Measurements from ENCODE around the gene WIPI1. TPM values are rescaled to one million over a fixed set of nuclear protein-coding genes. Genes with fewer than 3 reads are reported as not detected.

The WIPI1 gene
- total and polyA plus RNA-seq, 2 of the 13 experiments (the other 11 are each of a cell fraction or from before 2014, with no cell fraction given) = 29.4 to 141 TPM

GRCh38 chr17:68398691-68399637, 58.3 kb downstream of the WIPI1 start (continued):
- TF ChIP-seq TIGD3 (CRISPR knock-in tag; IDR thresholded peaks at IDR 0.05; ENCODE audit: borderline replicate concordance) (no peak), ZBTB26 (CRISPR knock-in tag; IDR thresholded peaks at IDR 0.05; ENCODE audit: borderline replicate concordance) (peak; percentile 68; the same call in 1 of the 2 replicates), CCDC6 (CRISPR knock-in tag; IDR thresholded peaks at IDR 0.05) (peak; percentile 83; the same call in 1 of the 2 replicates), MXI1 (IDR thresholded peaks at IDR 0.05; ENCODE audit: borderline replicate concordance, low read depth, low read length) (peak; percentile 6; the same call in 1 of the 3 replicates), KDM2A (CRISPR knock-in tag; IDR thresholded peaks at IDR 0.05; ENCODE audit: borderline replicate concordance, low read depth) (peak; percentile 63; the same call in 1 of the 2 replicates), ZNF446 (CRISPR knock-in tag; IDR thresholded peaks at IDR 0.05) (no peak), ZNF609 (CRISPR knock-in tag; IDR thresholded peaks at IDR 0.05; ENCODE audit: borderline replicate concordance) (peak; percentile 52; the same call in 1 of the 2 replicates), ZNF616 (CRISPR knock-in tag; IDR thresholded peaks at IDR 0.05; ENCODE audit: low read depth) (peak; percentile 47; the same call in 1 of the 2 replicates), FOXC1 (CRISPR knock-in tag; IDR thresholded peaks at IDR 0.05; ENCODE audit: borderline replicate concordance) (no peak), CEBPB (IDR thresholded peaks at IDR 0.05; ENCODE audit: borderline replicate concordance, low read depth, low read length) (no peak)
- TF ChIP-seq, protein P1, sequence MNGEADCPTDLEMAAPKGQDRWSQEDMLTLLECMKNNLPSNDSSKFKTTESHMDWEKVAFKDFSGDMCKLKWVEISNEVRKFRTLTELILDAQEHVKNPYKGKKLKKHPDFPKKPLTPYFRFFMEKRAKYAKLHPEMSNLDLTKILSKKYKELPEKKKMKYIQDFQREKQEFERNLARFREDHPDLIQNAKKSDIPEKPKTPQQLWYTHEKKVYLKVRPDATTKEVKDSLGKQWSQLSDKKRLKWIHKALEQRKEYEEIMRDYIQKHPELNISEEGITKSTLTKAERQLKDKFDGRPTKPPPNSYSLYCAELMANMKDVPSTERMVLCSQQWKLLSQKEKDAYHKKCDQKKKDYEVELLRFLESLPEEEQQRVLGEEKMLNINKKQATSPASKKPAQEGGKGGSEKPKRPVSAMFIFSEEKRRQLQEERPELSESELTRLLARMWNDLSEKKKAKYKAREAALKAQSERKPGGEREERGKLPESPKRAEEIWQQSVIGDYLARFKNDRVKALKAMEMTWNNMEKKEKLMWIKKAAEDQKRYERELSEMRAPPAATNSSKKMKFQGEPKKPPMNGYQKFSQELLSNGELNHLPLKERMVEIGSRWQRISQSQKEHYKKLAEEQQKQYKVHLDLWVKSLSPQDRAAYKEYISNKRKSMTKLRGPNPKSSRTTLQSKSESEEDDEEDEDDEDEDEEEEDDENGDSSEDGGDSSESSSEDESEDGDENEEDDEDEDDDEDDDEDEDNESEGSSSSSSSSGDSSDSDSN (CRISPR knock-in tag; IDR thresholded peaks at IDR 0.05) = peak; percentile 37; the same call in 1 of the 2 replicates
- TF ChIP-seq, protein P2, sequence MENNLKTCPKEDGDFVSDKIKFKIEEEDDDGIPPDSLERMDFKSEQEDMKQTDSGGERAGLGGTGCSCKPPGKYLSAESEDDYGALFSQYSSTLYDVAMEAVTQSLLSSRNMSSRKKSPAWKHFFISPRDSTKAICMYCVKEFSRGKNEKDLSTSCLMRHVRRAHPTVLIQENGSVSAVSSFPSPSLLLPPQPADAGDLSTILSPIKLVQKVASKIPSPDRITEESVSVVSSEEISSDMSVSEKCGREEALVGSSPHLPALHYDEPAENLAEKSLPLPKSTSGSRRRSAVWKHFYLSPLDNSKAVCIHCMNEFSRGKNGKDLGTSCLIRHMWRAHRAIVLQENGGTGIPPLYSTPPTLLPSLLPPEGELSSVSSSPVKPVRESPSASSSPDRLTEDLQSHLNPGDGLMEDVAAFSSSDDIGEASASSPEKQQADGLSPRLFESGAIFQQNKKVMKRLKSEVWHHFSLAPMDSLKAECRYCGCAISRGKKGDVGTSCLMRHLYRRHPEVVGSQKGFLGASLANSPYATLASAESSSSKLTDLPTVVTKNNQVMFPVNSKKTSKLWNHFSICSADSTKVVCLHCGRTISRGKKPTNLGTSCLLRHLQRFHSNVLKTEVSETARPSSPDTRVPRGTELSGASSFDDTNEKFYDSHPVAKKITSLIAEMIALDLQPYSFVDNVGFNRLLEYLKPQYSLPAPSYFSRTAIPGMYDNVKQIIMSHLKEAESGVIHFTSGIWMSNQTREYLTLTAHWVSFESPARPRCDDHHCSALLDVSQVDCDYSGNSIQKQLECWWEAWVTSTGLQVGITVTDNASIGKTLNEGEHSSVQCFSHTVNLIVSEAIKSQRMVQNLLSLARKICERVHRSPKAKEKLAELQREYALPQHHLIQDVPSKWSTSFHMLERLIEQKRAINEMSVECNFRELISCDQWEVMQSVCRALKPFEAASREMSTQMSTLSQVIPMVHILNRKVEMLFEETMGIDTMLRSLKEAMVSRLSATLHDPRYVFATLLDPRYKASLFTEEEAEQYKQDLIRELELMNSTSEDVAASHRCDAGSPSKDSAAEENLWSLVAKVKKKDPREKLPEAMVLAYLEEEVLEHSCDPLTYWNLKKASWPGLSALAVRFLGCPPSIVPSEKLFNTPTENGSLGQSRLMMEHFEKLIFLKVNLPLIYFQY (CRISPR knock-in tag; IDR thresholded peaks at IDR 0.05; ENCODE audit: borderline replicate concordance) = peak; percentile 61

All from HepG2 (cell line).